ENCODE data around the gene IFITM2. TPM values are rescaled to one million over a fixed set of nuclear protein-coding genes. Genes with fewer than 3 reads are reported as not detected.

Gene IFITM2
- total RNA-seq, 1 experiment from 2014 or later = 421 TPM

GRCh38 chr11:278001-278951, 29.3 kb upstream of the IFITM2 start, which contains the start of gene NLRP6:
Gene NLRP6 (plus strand): TSS chr11:278407. CDS start chr11:278570, 163 bp downstream.
- Histone ChIP-seq H3K9ac (ENCODE audit: extremely low read depth, insufficient read length, low read length) (no peak within 1 kb of the TSS), H3K9me3 (ENCODE audit: control insufficient read depth, low read depth, low read length) (no peaks in the 10 kb centered on the region), H2BK12ac (ENCODE audit: insufficient read length, low read depth, low read length) (no peak within 1 kb of the TSS), H2AK5ac (ENCODE audit: insufficient read length, low read length) (no peak within 1 kb of the TSS), H4K20me1 (ENCODE audit: control insufficient read depth, insufficient read depth, insufficient read length) (no peaks in the 10 kb centered on the region), H4K5ac (ENCODE audit: insufficient read length, low read depth, low read length) (no peak within 1 kb of the TSS), H3K23me2 (ENCODE audit: insufficient read length, low read depth, low read length, poor library complexity, severe bottlenecking) (no peaks in the 10 kb centered on the region), H2BK20ac (ENCODE audit: low read depth, low read length, poor library complexity, severe bottlenecking) (no peak within 1 kb of the TSS), H3K56ac (ENCODE audit: insufficient read length, low read depth, low read length) (no peak within 1 kb of the TSS), H4K91ac (ENCODE audit: insufficient read length, low read depth, low read length) (no peak within 1 kb of the TSS), H3K14ac (ENCODE audit: insufficient read depth, low read length) (no peak within 1 kb of the TSS), H2BK120ac (ENCODE audit: low read depth, low read length, poor library complexity, severe bottlenecking) (no peak within 1 kb of the TSS), H2BK15ac (ENCODE audit: low read depth, low read length) (no peak within 1 kb of the TSS), H3K27me3 (ENCODE audit: insufficient read depth, low read length) (no peaks in the 10 kb centered on the region), H3K79me1 (ENCODE audit: insufficient read depth, low read depth, low read length, poor library complexity, severe bottlenecking) (no peaks in the 10 kb centered on the region), H3K4me1 (ENCODE audit: insufficient read depth, low read length) (no peaks in the 10 kb centered on the region), H3K4ac (ENCODE audit: low read depth, low read length) (no peak within 1 kb of the TSS), H3T11ph (ENCODE audit: low read length) (no peak within 1 kb of the TSS), H3K18ac (ENCODE audit: insufficient read length, low read depth, low read length) (no peak within 1 kb of the TSS), H4K8ac (replicated peaks; ENCODE audit: insufficient read length, low read depth, low read length) (no peak within 1 kb of the TSS), H3K4me2 (ENCODE audit: insufficient read depth, insufficient read length, low read length) (no peak within 1 kb of the TSS), H3K79me2 (ENCODE audit: insufficient read depth, low read length) (no peaks in the 10 kb centered on the region), H3K27ac (ENCODE audit: insufficient read length, low read depth, low read length) (no peak within 1 kb of the TSS), H2BK5ac (ENCODE audit: insufficient read length, low read length) (no peak within 1 kb of the TSS), H2AFZ (ENCODE audit: low read length) (no peak within 1 kb of the TSS), H3K23ac (ENCODE audit: insufficient read length, low read depth, low read length) (no peak within 1 kb of the TSS)
- no CpG with 5 or more reads among the region's 21 CpGs for WGBS (ENCODE audit: extremely low coverage, insufficient read length, low lambda C conversion rate)
- Mint-ChIP-seq H3K4me3 (peak within 1 kb of the TSS in 1 of 2 experiments; percentile 33; a peak in 1 of 5 replicates), H3K36me3 (ENCODE audit: insufficient read depth in 1 of 3, low read depth in 3 of 3) (no peaks in the 10 kb centered on the region), H3K27me3 (ENCODE audit: low read depth) (no peaks in the 10 kb centered on the region; the same call in 1 of the 2 replicates), H3K9me3 (peaks cover 2 to 3% of the 10 kb centered on the region in 2 experiments; a peak in 1 of 5 replicates), H3K27ac (peak within 1 kb of the TSS in 2 of 3 experiments; percentile 72 to 89; a peak in 5 of 7 replicates), H3K4me1 (peaks cover 25 to 35% of the 10 kb centered on the region in 2 experiments)
- TF ChIP-seq, protein P1, sequence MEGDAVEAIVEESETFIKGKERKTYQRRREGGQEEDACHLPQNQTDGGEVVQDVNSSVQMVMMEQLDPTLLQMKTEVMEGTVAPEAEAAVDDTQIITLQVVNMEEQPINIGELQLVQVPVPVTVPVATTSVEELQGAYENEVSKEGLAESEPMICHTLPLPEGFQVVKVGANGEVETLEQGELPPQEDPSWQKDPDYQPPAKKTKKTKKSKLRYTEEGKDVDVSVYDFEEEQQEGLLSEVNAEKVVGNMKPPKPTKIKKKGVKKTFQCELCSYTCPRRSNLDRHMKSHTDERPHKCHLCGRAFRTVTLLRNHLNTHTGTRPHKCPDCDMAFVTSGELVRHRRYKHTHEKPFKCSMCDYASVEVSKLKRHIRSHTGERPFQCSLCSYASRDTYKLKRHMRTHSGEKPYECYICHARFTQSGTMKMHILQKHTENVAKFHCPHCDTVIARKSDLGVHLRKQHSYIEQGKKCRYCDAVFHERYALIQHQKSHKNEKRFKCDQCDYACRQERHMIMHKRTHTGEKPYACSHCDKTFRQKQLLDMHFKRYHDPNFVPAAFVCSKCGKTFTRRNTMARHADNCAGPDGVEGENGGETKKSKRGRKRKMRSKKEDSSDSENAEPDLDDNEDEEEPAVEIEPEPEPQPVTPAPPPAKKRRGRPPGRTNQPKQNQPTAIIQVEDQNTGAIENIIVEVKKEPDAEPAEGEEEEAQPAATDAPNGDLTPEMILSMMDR (conservative IDR thresholded peaks at IDR 0.05) = no peak
- no peak for DNase-seq
